Keratinocyte (primary cell): Measurements from ENCODE around the gene ABHD2.

Experiments
- CTCF ChIP-seq, 3 experiments: IDR thresholded peaks in 1 of 3; conservative IDR thresholded peaks in 1 of 3; optimal IDR thresholded peaks in 1 of 3; 2 replicates in 2 of 3; 3 replicates in 1 of 3; pipeline versions ENCODE3 to v1.5.1; 2011; ENCODE audit warnings: low read length in 3 of 3, mild to moderate bottlenecking in 3 of 3, moderate library complexity in 2 of 3, control low read depth in 1 of 3, inconsistent platforms in 1 of 3; ENCODE audit not compliant: insufficient read depth in 2 of 3; ENCODE audit errors: extremely low read depth in 1 of 3
- EZH2 ChIP-seq: IDR thresholded peaks from one replicate; pipeline ENCODE4 v1.6.1; 2012; ENCODE audit warnings: inconsistent platforms, mild to moderate bottlenecking, low read length, moderate library complexity

- no peak for TF ChIP-seq CTCF (optimal IDR thresholded peaks at IDR 0.05 in 1 of 3, IDR thresholded peaks at IDR 0.05 in 1 of 3, conservative IDR thresholded peaks at IDR 0.05 in 1 of 3; ENCODE audit: extremely low read depth in 1 of 3, insufficient read depth in 2 of 3, low read length in 3 of 3)
- no peak for TF ChIP-seq EZH2
Observed at GRCh38 chr15:89096664-89097063, 8.4 kb downstream of the ABHD2 start.
